ENCODE results near the gene NETO2. TPM values are rescaled to one million over a fixed set of nuclear protein-coding genes. Genes with fewer than 3 reads are reported as not detected.

The NETO2 gene
- total and polyA plus RNA-seq, 2 of the 13 experiments (the other 11 are each of a cell fraction or from before 2014, with no cell fraction given), result 8.2 to 13.5 TPM

DNA sequence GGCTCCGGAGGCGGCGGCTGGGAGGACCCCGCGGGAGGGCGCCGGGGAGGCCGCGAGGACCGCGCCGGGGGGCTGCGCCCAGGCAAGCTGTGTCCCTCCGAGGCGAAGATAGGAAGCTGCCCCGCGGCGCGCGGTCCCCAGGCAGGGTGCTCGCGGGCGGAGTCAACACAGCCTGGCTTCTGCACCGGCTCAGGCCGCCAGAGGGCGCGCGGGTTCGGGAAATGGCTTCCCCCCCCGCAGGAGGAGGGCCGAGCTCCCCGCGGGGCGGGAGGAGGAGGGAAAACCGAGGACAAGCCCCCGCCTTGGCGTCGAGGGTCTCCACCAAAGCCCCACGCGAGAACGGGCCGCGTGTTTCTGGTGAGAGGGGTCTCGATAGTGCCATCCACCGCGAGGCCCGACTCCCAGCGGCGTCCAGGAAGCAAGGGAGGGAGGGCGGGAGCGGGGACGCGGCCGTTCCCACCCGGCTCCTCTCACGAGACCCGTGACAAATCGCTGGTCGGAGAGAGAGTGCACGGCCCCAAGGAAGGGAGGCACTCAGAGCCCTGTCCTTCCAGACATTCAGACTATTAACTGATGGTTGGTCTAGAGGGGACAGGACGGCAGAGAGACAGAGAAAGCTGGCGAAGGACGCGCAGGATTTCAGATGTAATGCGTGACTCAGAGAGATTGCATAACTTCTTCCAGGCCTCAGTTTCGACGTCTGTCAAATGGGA, 105.8 kb downstream of the NETO2 start (continued):
- no peak for TF ChIP-seq MED13 (CRISPR knock-in tag; IDR thresholded peaks at IDR 0.05)
- TF ChIP-seq NONO (IDR thresholded peaks at IDR 0.05), result no peak
- TF ChIP-seq NONO (CRISPR knock-in tag; conservative IDR thresholded peaks at IDR 0.05), result peak; percentile 95
- TF ChIP-seq ZNF75D (CRISPR knock-in tag; IDR thresholded peaks at IDR 0.05; ENCODE audit: borderline replicate concordance), result no peak
- TF ChIP-seq EED (CRISPR knock-in tag; IDR thresholded peaks at IDR 0.05), result peak; percentile 52; the same call in 1 of the 2 replicates
- no peak for TF ChIP-seq ZNF781 (CRISPR knock-in tag; IDR thresholded peaks at IDR 0.05; ENCODE audit: borderline replicate concordance, not compliant biosample characterization)
- TF ChIP-seq BCL6 (CRISPR knock-in tag; IDR thresholded peaks at IDR 0.05), result peak; percentile 59
- TF ChIP-seq ZNF678 (CRISPR knock-in tag; IDR thresholded peaks at IDR 0.05), result peak; percentile 93; the same call in 1 of the 2 replicates
- TF ChIP-seq ZNF17 (CRISPR knock-in tag; IDR thresholded peaks at IDR 0.05), result no peak
- TF ChIP-seq ZNF331 (CRISPR knock-in tag; IDR thresholded peaks at IDR 0.05), result peak; percentile 73; the same call in 1 of the 2 replicates
- peak; percentile 33; the same call in 1 of the 2 replicates for TF ChIP-seq ZNF121 (CRISPR knock-in tag; IDR thresholded peaks at IDR 0.05)
- no peak for TF ChIP-seq ZNF644 (CRISPR knock-in tag; IDR thresholded peaks at IDR 0.05; ENCODE audit: low read depth)
- TF ChIP-seq CCDC6 (CRISPR knock-in tag; IDR thresholded peaks at IDR 0.05), result peak; percentile 83; the same call in 1 of the 2 replicates
- peak; percentile 85 for TF ChIP-seq ZSCAN29 (CRISPR knock-in tag; conservative IDR thresholded peaks at IDR 0.05)
- TF ChIP-seq NRL (CRISPR knock-in tag; IDR thresholded peaks at IDR 0.05; ENCODE audit: borderline replicate concordance), result no peak
- TF ChIP-seq, protein P1, sequence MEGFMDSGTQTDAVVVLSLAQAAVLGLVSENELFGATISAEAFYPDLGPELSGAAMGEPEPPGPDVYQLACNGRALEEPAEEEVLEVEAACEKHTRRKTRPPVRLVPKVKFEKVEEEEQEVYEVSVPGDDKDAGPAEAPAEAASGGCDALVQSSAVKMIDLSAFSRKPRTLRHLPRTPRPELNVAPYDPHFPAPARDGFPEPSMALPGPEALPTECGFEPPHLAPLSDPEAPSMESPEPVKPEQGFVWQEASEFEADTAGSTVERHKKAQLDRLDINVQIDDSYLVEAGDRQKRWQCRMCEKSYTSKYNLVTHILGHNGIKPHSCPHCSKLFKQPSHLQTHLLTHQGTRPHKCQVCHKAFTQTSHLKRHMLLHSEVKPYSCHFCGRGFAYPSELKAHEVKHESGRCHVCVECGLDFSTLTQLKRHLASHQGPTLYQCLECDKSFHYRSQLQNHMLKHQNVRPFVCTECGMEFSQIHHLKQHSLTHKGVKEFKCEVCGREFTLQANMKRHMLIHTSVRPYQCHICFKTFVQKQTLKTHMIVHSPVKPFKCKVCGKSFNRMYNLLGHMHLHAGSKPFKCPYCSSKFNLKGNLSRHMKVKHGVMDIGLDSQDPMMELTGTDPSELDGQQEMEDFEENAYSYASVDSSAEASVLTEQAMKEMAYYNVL (CRISPR knock-in tag; IDR thresholded peaks at IDR 0.05; ENCODE audit: borderline replicate concordance), result no peak; the same call in 1 of the 2 replicates
- TF ChIP-seq ZNF891 (CRISPR knock-in tag; IDR thresholded peaks at IDR 0.05), result no peak
- TF ChIP-seq ZNF850 (CRISPR knock-in tag; conservative IDR thresholded peaks at IDR 0.05), result 0 out of 2 replicates have a peak, but pooled peaks have one; percentile 15
- no peak for TF ChIP-seq ZNF570 (CRISPR knock-in tag; IDR thresholded peaks at IDR 0.05; ENCODE audit: borderline replicate concordance)
- TF ChIP-seq KAT2B (IDR thresholded peaks at IDR 0.05; ENCODE audit: borderline replicate concordance, low read depth, low read length), result no peak
- no peak for TF ChIP-seq ATF1 (CRISPR knock-in tag; IDR thresholded peaks at IDR 0.05)
- TF ChIP-seq, protein P2, sequence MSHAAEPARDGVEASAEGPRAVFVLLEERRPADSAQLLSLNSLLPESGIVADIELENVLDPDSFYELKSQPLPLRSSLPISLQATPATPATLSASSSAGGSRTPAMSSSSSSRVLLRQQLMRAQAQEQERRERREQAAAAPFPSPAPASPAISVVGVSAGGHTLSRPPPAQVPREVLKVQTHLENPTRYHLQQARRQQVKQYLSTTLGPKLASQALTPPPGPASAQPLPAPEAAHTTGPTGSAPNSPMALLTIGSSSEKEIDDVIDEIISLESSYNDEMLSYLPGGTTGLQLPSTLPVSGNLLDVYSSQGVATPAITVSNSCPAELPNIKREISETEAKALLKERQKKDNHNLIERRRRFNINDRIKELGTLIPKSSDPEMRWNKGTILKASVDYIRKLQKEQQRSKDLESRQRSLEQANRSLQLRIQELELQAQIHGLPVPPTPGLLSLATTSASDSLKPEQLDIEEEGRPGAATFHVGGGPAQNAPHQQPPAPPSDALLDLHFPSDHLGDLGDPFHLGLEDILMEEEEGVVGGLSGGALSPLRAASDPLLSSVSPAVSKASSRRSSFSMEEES (CRISPR knock-in tag; IDR thresholded peaks at IDR 0.05), result no peak
- no peak for TF ChIP-seq RNF219 (CRISPR knock-in tag; IDR thresholded peaks at IDR 0.05)
- TF ChIP-seq ZNF784 (CRISPR knock-in tag; IDR thresholded peaks at IDR 0.05; ENCODE audit: borderline replicate concordance), result 0 out of 2 replicates have a peak, but pooled peaks have one; percentile 34
- 0 out of 2 replicates have a peak, but pooled peaks have one; percentile 44 for TF ChIP-seq KLF12 (CRISPR knock-in tag; IDR thresholded peaks at IDR 0.05; ENCODE audit: borderline replicate concordance)

All from HepG2 (cell line).